ENCODE results near the gene SPP1. TPM values are rescaled to one million over a fixed set of nuclear protein-coding genes. Genes with fewer than 3 reads are reported as not detected.
A peak's percentile ranks its signal among the peaks of the same experiment; 100 is the strongest.

SPP1 gene
- total RNA-seq, 1 experiment from 2014 or later: 4.1 TPM

- Histone ChIP-seq H3K9me3 (ENCODE audit: control insufficient read depth in 1 of 2, insufficient read depth in 1 of 2, low read depth in 1 of 2, low read length in 2 of 2) (no peaks in the 10 kb centered on the region), H3K27ac (ENCODE audit: low read depth, low read length) (no peak overlapping the region), H4K20me1 (ENCODE audit: insufficient read depth) (no peaks in the 10 kb centered on the region; the same call in 1 of the 2 replicates), H3K4me2 (ENCODE audit: low read length) (peak overlapping the region; percentile 85), H3K27me3 (ENCODE audit: insufficient read depth, low read length) (no peaks in the 10 kb centered on the region), H3K9me2 (ENCODE audit: insufficient read depth) (no peaks in the 10 kb centered on the region), H3K4me3 (replicated peaks in 1 of 2; ENCODE audit: low read depth in 1 of 2, low read length in 2 of 2) (peak overlapping the region; percentile 64 to 73), H2AFZ (ENCODE audit: low read depth, low read length, poor library complexity, severe bottlenecking) (no peak overlapping the region), H3K79me2 (ENCODE audit: insufficient read depth, low read length) (peaks cover 51% of the 10 kb centered on the region), H3K36me3 (ENCODE audit: control insufficient read depth in 1 of 2, insufficient read depth in 2 of 2, low read length in 2 of 2) (no peaks in the 10 kb centered on the region), H3K4me1 (ENCODE audit: control insufficient read depth in 1 of 2, insufficient read depth in 2 of 2, low read length in 2 of 2) (peaks cover 5 to 18% of the 10 kb centered on the region in 2 experiments; a peak in 3 of 4 replicates), H3K9ac (ENCODE audit: low read length) (peak overlapping the region; percentile 66)
- ATAC-seq (no peak), DNase-seq (ENCODE audit: low read depth, low spot score) (no peak)
- intact Hi-C loops (cut with micrococcal nuclease): no loop called here
- ChIA-PET POLR2A (no interaction called here), CTCF (no interaction called here), RAD21 (ENCODE audit: low non-redundant PET in 1 of 2, low total read pairs in 2 of 2, uncharacterized antibody in 2 of 2, unreplicated experiment in 2 of 2) (no interaction called here)
- TF ChIP-seq EZH2phosphoT487 (IDR thresholded peaks at IDR 0.05; ENCODE audit: borderline replicate concordance) (no peak), SP1 (IDR thresholded peaks at IDR 0.05; ENCODE audit: low read depth) (no peak), SIN3A (IDR thresholded peaks at IDR 0.05; ENCODE audit: low read depth) (no peak), YY1 (IDR thresholded peaks at IDR 0.05; ENCODE audit: extremely low read depth, insufficient replicate concordance, low read depth, low read length) (no peak), CTCF (IDR thresholded peaks at IDR 0.05 in 2 of 3, conservative IDR thresholded peaks at IDR 0.05 in 1 of 3; ENCODE audit: borderline replicate concordance in 1 of 3, insufficient read depth in 1 of 3, low read depth in 2 of 3, low read length in 2 of 3) (no peak), EGR1 (IDR thresholded peaks at IDR 0.05; ENCODE audit: low read depth) (no peak)
- TF ChIP-seq, protein P1, sequence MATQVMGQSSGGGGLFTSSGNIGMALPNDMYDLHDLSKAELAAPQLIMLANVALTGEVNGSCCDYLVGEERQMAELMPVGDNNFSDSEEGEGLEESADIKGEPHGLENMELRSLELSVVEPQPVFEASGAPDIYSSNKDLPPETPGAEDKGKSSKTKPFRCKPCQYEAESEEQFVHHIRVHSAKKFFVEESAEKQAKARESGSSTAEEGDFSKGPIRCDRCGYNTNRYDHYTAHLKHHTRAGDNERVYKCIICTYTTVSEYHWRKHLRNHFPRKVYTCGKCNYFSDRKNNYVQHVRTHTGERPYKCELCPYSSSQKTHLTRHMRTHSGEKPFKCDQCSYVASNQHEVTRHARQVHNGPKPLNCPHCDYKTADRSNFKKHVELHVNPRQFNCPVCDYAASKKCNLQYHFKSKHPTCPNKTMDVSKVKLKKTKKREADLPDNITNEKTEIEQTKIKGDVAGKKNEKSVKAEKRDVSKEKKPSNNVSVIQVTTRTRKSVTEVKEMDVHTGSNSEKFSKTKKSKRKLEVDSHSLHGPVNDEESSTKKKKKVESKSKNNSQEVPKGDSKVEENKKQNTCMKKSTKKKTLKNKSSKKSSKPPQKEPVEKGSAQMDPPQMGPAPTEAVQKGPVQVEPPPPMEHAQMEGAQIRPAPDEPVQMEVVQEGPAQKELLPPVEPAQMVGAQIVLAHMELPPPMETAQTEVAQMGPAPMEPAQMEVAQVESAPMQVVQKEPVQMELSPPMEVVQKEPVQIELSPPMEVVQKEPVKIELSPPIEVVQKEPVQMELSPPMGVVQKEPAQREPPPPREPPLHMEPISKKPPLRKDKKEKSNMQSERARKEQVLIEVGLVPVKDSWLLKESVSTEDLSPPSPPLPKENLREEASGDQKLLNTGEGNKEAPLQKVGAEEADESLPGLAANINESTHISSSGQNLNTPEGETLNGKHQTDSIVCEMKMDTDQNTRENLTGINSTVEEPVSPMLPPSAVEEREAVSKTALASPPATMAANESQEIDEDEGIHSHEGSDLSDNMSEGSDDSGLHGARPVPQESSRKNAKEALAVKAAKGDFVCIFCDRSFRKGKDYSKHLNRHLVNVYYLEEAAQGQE (IDR thresholded peaks at IDR 0.05; ENCODE audit: low read depth): no peak
- BruUV-seq (replicated peaks): no TSS peak
These were observed 33.2 kb downstream of the SPP1 start for GRCh38 chr4:88008743-88009171.
